Measurements from ENCODE around the gene A4GALT. TPM values are rescaled to one million over a fixed set of nuclear protein-coding genes. Genes with fewer than 3 reads are reported as not detected.

The A4GALT gene
- total RNA-seq, result 33.6 and 34.8 TPM in 2 replicates

GRCh38 chr22:42720263-42721044 is at the start of gene A4GALT:
A4GALT (minus strand) TSS chr22:42720870; CDS start chr22:42693951, 26,919 bp downstream.

GRCh38 chr22:42649246-42650099 is 71.2 kb downstream of the A4GALT start, which contains the start of gene CYB5R3:
CYB5R3 (minus strand) TSS chr22:42649392; CDS start chr22:42649315, 77 bp downstream.

Other genes starting within 250 kb of the A4GALT start
- gene RRP7A, start 201.1 kb downstream of the A4GALT start, total RNA-seq, result 15.0 and 18.7 TPM in 2 replicates
- 1.9 and 3.6 TPM in 2 replicates for gene SERHL2, start 166.9 kb downstream of the A4GALT start, total RNA-seq
- gene POLDIP3, start 106.0 kb downstream of the A4GALT start, total RNA-seq, result 30.2 and 32.2 TPM in 2 replicates
- not detected in 2 replicates for gene ATP5MGL, start 80.3 kb downstream of the A4GALT start, total RNA-seq
- 143 and 148 TPM in 2 replicates for gene CYB5R3, start 71.5 kb downstream of the A4GALT start, total RNA-seq
- 43.6 and 44.8 TPM in 2 replicates for gene ARFGAP3, start 136.4 kb upstream of the A4GALT start, total RNA-seq

Data from cardiac ventricle fibroblast (primary cell).